Body of pancreas (tissue), 4 donors: Measurements from ENCODE around the gene PALM3.

Source experiments
- CTCF ChIP-seq, 7 experiments: fragments of 450-650 bp in 4 of 7; fragments of 200-600 bp in 3 of 7; sonication (generic) in 3 of 7; IDR thresholded peaks; one replicate each; pipeline ENCODE4 v1.5.1; 2016 to 2019; ENCODE audit warnings: antibody characterized with exemption in 7 of 7
- POLR2A ChIP-seq, 3 donors: fragments of 450-650 bp; IDR thresholded peaks; one replicate each; pipeline ENCODE4 v1.6.1; 2016; ENCODE audit warnings: antibody characterized with exemption in 3 of 3, mild to moderate bottlenecking in 2 of 3

DNA sequence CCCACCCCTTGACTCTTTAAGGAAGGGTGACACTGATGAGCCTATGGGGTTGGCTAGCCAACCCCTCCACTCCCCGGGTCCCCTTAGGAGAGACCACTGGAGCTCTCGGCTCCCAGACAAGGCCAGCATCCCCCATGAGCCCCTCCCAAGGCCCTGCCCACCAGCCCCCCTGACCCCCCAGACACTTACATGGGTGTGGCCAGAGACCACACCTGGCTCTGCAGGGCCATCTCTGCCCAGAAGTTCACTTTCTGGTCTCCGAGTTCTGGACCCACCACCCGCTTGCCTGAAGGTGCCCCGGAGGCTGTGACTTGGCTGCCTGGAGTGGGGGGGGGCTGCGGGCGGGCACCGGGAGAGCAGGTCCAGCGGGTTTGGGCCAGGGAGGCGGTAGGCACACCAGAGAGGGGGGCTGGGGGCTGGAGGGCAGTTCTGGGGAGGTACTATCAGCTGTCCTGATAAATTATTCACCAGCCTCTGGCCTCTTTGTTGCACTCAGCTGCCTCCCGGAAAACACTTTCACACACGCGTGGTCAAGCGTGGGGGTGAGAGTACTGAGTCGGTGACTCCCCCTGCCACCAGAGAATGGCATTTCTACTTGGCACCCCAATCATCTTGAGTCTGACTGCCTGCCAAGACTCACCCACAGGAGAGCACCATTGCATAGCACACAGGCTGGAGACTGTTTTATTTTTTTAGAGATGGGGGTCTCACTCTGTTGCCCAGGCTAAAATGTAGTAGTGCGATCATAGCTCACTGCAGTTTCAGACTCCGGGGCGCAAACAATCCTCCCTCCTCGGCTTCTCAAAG lies at the start of gene PALM3:
- TF ChIP-seq POLR2A (IDR thresholded peaks at IDR 0.05) (peak; percentile 28 to 71 (median 68)), CTCF (IDR thresholded peaks at IDR 0.05) (peak in 3 of 7 experiments; percentile 11 to 30 (median 25))
